GM19395 (cell line): ENCODE data around the gene FCHSD2.
"Not testable (repeated sequence)": the region's sequence is repeated elsewhere in the genome, so short reads cannot be mapped to it uniquely, and the experiment has no call there.

ENCODE experiments used
- ATAC-seq: cut with Tn5 transposase; IDR thresholded peaks from one replicate; pipeline ENCODE4 v1.9.1; 2021; ENCODE audit warnings: mild to moderate bottlenecking, moderate library complexity; ENCODE audit not compliant: unreplicated experiment

The FCHSD2 gene

DNA sequence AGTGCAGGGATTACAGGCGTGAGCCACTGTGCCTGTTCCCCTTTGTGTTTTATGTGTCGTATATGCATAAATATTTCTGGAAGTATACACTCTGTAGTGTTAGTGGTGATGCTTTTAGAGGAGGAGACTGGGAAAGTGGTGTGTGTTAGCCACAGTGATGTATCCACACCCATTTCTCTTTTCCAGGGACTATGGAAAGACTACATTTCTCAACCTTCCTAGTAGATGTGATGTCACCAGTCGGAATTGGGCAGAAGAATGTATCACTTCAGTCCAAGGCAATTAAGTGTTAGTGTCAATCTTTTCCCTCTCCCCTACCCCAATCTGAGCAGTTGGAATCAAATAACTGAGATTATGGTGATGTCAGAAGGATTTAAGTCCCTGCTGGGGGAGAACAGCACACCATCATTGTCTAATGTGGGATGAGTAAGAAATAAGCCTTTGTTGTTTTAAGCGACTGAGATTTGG lies 333.8 kb downstream of the FCHSD2 start:
- ATAC-seq, result no peak

DNA sequence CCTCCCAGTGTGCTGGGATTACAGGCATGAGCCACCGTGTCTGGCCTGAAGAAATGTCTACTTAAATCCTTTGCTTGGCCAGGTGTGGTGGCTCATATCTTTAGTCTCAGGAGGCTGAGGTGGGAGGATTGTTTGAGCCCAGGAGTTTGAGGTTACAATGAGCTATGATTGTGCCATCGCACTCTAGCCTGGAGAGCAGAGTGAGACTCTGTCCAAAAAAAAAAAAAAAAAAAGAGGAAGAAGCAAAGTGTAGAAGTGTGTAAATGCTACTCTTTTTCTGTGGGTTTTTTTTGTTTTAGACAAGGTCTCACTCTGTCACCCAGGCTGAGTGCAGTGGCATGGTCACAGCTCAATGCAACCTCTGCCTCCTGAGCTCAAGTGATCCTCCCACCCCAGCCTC lies 334.3 kb downstream of the FCHSD2 start:
- no peak for ATAC-seq

DNA sequence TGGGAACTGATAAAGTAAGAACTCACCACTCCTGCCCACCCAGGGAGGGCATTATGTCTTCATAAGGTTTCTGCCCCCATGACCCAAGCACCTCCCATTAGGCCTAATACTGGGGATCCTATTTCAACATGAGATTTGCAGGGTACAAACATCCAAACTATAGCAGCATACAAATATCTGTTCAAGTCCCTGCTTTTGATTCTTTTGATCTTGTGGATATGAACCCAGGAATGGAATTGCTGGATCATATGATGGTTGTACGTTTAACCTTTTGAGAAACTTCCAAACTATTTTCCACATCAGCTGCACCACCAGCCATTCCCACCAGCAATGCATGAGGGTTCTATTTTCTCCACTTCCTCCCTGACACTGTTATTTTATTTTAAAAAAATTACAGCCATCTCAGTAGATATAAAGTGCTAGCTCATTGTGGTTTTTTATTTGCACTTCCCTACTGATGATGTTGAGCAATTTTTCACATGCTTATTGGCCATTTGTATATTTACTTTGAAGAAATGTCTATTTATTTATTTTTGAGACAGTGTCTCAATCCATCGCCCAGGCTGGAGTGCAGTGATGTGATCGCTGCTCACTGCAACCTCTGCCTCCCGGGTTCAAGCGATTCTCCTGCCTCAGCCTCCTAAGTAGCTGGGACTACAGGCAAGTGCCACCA lies 335.0 kb downstream of the FCHSD2 start:
- ATAC-seq, result no peak

DNA sequence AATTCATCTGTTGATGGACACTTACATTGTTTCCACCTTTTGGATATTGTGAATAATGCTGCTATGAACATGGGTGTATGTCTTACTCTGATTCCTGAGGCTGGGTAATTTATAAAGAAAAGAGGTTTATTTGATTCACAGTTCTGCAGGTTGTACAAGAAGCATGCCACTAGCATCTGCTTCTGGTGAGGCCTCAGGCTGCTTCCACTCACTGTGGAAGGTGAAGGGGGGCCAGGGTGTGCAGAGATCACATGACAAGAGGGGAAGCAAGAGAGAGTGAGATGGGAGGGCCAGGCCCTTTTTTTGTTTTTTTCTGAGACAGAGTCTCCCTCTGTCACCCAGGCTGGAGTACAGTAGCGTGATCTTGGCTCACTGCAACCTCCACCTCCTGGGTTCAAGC lies 335.7 kb downstream of the FCHSD2 start:
- ATAC-seq, result not testable (repeated sequence)

DNA sequence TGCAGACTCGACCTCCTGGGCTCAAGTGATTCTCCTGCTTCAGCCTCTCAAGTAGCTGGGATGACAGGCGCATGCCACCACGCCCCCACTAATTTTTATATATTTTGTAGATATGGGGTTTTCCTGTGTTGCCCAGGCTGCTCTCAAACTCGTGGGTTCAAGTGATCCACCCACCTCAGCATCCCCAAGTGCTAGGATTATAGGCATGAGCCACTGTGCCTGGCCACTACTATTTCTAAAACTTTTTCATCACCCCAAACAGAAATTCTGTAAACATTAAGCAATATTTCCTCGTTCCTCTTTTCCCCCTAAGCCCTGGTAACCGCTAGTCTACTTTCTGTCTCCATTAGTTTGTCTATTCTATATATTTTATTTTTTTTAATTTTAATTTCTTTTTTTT lies 336.9 kb downstream of the FCHSD2 start:
- ATAC-seq, result no peak

DNA sequence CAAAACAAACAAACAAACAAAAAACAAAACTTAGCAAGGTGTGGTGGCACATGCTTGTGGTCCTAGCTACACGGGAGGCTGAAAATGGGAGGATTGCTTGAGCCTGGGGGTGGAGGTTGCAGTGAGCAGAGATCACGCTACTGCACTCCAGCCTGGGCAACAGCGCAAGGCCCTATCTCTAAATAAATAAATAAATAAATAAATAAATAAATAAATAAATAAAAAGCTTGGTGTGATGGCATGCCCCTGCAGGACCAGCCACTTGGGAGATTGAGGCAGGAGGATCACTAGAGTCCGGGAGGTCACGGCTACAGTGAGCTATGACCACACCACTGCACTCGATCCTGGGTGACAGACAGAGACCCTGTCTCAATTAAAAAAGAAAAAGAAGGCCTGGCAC lies 339.3 kb downstream of the FCHSD2 start:
- no peak for ATAC-seq

DNA sequence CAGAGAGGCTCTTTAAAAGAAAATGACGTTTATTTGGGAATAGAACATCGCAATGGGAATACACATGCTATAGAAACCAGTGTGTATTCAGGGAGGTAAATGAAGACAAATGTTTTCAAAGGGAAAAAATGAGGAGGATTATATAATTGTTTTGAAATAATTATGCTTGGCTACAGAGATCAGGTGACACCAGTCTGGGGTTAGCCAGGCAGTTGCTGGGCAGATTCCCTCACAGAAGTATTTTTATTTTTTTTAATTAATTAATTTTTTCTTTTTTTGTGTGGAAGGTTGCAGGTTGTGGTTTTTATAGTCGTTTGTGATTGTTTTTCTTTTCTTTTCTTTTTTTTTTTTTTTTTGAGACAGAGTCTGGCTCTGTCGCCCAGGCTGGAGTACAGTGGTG lies 342.7 kb downstream of the FCHSD2 start:
- no peak for ATAC-seq

DNA sequence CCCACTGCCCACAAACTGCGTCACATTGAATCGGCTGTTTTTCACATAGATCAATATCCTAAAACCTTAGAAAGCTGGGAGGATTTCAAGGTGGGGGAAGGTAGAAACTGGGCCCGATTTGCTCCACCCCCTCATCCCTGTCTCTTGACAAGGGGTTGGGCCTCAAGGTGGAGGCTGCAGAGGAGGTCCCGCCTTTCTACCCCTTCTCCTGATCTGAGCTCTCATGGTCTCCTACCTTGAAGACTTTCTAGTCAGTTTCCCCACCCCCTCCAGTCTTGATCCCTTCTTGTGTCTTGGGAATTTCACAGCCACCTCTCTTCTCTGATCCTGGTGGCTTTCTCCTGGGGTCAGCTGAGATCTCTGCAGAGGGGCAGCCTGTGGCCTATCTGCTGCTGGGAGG lies 343.8 kb downstream of the FCHSD2 start:
- no peak for ATAC-seq

DNA sequence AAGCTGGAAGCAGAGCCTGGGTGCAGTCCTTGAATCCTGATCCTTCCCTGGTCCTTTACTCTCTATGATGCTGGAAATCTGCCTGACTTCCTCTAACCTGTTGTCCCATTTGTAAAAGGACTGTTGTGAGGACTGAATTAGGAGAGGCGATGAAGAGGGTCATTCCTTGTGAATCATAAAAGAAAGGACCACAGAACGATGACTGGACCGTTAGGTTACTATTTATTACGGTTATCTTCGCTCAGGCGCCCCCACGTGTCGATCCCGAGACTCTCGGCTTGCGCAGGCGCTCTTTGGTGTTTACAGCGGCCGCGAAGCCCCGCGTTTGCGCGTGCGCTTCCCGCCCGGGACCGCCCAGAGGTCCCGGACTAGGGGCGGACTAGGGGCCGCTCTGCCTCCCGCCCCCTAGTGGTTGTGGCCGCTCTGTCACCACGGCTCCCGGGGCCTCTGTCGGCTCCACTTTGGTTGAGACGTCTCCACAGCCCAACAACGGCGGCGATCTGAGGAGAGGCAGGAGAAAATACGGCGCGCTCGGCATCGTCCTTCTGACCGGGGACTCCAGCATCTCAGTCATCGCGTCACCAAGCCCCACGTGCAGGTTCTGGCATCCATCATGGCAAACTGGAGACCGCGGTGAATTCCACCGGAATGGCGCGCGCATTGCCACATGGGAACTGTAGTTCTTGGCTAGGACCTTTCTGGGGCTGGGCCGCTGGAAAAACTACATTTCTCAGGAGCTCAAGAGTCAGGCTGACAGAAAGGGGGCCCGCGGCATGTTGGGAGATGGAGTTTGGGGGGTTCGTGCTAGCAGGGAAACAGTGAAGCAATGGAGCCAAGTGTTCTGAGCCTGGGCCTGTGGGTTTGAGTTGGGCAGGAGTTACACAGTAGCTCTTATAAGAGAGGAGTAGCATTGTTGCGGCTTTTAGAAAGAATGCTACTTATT lies 348.4 kb downstream of the FCHSD2 start, which contains the start of gene STARD10:
STARD10 (minus strand) TSS at position 623 of the 943 bp plus-strand sequence. CDS start 12,866 bp downstream, outside the sequence.
- ATAC-seq, result peak; percentile 84

DNA sequence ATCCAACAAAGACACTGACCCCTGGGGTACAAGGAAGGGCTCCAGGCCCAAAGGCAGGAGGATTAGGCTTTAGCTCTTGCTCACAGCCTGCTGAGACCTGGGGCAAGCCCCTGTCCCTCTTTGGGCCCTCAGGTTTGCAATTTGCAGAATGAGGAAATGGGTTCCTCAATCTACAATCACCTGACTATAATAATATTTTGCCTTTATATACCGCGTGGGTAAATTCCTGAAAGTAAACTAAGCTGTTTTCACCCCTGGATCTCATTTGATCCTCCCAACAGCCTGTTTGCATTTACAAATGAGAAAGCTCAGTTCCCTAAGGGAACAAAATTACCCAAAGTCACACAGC lies 349.1 kb downstream of the FCHSD2 start:
- no peak for ATAC-seq

DNA sequence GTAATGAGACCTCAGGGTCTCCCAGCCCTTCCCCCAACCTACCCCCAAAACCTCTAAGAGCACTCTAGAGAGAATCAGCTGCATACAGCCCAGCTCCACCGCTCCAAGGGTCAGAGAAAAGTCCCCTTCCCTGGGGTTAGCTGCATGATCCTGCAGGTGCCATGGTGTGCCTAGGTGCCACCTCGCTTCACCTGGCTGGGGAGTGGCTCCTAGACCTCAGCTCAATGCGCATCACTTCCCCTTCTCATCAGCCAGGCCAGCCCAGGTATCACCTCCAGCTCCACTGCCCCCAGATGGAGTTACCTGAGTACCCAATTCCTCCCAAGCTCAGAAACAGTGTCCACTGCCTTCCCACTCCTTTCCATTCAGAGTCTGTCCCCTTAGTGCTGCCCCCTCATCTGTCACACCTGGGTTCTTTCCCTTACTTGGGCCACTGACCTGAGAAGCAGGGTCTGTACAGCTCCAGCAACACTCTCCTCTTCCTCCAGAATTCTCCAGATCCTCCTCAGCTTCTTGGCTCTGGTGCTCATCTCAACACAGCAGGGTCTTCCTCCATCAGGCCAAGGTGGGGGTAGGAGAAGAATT lies 349.6 kb downstream of the FCHSD2 start:
- no peak for ATAC-seq

DNA sequence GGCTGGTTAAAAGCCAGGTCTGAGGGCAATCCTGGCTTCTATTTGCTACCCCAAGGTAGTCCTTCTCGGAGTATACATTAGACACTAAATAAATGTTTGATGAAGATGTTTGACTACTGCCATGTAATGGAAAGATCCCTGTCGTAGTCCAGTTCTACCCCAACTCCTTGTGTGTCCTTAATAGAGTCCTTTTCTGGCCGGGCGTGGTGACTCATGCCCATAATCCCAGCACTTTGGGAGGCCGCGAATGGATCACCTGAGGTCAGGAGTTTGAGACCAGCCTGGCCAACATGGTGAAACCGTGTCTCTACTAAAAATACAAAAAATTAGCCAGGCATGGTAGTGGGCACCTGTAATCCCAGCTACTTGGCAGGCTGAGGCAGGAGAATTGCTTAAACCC lies 350.9 kb downstream of the FCHSD2 start:
- not testable (repeated sequence) for ATAC-seq

DNA sequence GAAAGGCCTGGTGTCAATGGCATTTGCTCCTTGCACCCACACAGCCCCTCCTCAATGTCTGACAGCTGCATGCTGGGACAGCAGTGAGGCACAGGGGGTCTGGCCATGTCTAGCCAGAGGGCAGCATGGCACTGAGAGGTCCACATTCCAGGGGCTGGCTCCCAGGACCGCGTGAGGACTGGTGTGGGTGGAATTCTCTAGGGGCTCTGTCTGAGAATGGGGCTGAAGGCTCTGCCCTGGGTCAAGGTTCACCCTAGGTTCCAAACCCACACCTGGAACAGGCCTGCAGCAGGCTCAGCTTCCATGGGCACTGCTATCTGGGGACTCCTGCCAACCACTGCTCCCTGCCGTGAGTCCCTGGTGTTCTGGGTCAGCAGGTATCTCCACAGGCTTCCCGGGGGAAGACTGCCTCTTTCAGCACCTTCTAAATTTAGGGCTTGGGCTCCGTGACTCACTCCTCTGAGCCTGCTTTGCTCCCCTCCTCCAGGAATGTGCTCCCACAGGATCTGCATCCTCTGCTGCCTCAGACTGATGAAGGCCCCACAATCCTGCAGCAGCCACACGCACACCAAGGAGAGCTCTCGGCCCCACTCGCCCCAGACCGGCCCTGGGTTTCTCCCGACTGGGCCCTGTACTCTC lies 352.5 kb downstream of the FCHSD2 start:
- no peak for ATAC-seq

DNA sequence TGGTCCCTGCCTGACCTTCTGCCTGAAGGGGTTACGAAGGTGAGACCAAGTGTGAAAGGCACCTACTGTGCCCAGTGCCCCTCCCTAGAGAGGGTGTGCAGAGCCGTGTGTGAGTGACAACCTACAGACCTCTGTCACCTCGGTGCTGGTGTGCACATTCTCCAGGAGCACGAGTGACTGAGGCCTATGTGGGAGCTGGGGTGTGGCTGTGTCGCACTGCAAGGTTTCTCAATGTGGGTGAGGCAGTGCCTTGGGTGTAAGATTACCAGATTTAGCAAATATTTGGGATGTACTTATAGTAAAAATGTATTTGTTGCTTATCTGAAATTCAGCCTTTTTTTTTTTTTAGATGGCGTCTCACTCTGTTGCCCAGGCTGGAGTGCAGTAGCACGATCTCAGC lies 353.9 kb downstream of the FCHSD2 start:
- no peak for ATAC-seq

DNA sequence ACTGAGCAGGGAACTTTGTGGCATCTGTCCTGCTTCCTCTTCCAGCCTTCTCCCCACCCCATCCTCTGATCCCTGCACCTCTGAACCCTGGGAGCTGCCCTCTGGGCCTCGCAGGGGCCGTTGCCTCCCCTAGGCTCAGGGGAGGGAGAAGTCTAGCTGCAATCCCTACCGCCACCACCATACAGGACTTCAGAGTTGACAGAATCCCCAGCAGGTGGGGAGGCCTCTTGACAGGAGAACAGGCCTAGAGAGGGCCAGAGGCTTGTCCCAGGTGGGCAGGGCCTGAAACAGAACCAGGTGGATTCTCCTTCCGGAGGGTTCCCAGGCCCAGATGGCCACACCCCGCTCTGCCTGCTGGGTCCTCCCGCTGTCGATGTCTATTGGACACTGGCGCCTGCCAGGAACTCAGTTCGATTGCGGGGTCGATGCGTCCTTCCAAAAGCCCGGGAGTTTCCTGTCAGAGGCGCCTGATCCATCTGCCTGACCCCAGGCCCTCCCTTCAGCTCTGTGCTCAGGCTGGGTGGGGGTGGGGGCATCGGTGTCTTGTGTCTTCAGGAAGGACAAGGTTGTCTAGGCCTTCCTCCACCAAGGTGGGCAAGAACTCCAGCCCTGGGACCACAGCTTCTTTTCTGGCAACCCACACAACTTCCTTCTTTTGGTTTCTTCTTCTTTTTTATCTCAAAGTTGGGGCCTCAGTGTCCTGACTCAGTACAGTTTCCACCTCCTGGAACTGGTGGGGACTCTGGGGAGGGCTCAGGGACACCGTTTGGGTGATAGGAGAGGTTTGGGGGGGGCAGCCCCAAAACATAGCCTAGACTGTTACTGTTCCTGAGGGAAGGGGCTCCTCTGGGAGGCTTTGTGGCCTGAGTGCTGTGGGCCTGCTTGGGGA lies 354.7 kb downstream of the FCHSD2 start:
- ATAC-seq, result no peak
